HUES6 (cell line): ENCODE results near the gene CD163L1.
"Not testable (repeated sequence)": the region's sequence is repeated elsewhere in the genome, so short reads cannot be mapped to it uniquely, and the experiment has no call there.

Experiments
- H3K27ac ChIP-seq: 2 replicates; pipeline ENCODE4 v1.7.0; 2013; ENCODE audit warnings: low read depth, mild to moderate bottlenecking, low read length, inconsistent platforms
- H3K27me3 ChIP-seq: 2 replicates; pipeline ENCODE4 v1.6.1; 2013; ENCODE audit warnings: low read length; ENCODE audit not compliant: control insufficient read depth, insufficient read depth
- H3K36me3 ChIP-seq: 2 replicates; pipeline ENCODE4 v1.6.1; 2013; ENCODE audit warnings: low read length; ENCODE audit not compliant: control insufficient read depth, insufficient read depth
- H3K4me1 ChIP-seq: 2 replicates; pipeline ENCODE4 v1.6.1; 2013; ENCODE audit warnings: low read length; ENCODE audit not compliant: control insufficient read depth, insufficient read depth
- H3K4me3 ChIP-seq: 2 replicates; pipeline ENCODE4 v1.5.1; 2013; ENCODE audit warnings: low read depth, low read length
- H3K9ac ChIP-seq: one replicate; pipeline ENCODE4 v1.6.1; 2013; ENCODE audit warnings: mild to moderate bottlenecking, low read length
- H3K9me3 ChIP-seq: 2 replicates; pipeline ENCODE4 v1.6.1; 2013; ENCODE audit warnings: low read depth, low read length; ENCODE audit not compliant: control insufficient read depth, insufficient read depth

The CD163L1 gene

GRCh38 chr12:7448099-7448498, 4.1 kb upstream of the CD163L1 start:
- H3K36me3 ChIP-seq, result no peaks in the 10 kb centered on the region
- H3K27me3 ChIP-seq, result no peaks in the 10 kb centered on the region
- H3K9me3 ChIP-seq, result no peaks in the 10 kb centered on the region
- H3K9ac ChIP-seq, result no peak overlapping the region
- no peaks in the 10 kb centered on the region for H3K4me1 ChIP-seq
- no peak overlapping the region for H3K4me3 ChIP-seq
- no peak overlapping the region for H3K27ac ChIP-seq

- Histone ChIP-seq H3K36me3 (no peaks in the 10 kb centered on the region), H3K4me3 (no peak overlapping the region), H3K27ac (no peak overlapping the region), H3K4me1 (no peaks in the 10 kb centered on the region), H3K9me3 (no peaks in the 10 kb centered on the region), H3K27me3 (no peaks in the 10 kb centered on the region), H3K9ac (no peak overlapping the region)
Observed at GRCh38 chr12:7444537-7444936, 584 bp upstream of the CD163L1 start.

GRCh38 chr12:7441216-7441615, 2.7 kb downstream of the CD163L1 start:
- no peaks in the 10 kb centered on the region for H3K36me3 ChIP-seq
- no peaks in the 10 kb centered on the region for H3K9me3 ChIP-seq
- H3K4me1 ChIP-seq, result no peaks in the 10 kb centered on the region
- no peaks in the 10 kb centered on the region; the same call in 1 of the 2 replicates for H3K27me3 ChIP-seq
- no peak overlapping the region for H3K9ac ChIP-seq
- H3K4me3 ChIP-seq, result no peak overlapping the region
- H3K27ac ChIP-seq, result no peak overlapping the region

GRCh38 chr12:7439579-7440505, 4.1 kb downstream of the CD163L1 start:
- Histone ChIP-seq H3K27me3 (no peaks in the 10 kb centered on the region; the same call in 1 of the 2 replicates), H3K4me1 (no peaks in the 10 kb centered on the region), H3K9ac (peak overlapping the region; percentile 58), H3K36me3 (no peaks in the 10 kb centered on the region), H3K4me3 (peak overlapping the region; percentile 52), H3K9me3 (no peaks in the 10 kb centered on the region), H3K27ac (peak overlapping the region; percentile 32; the same call in 1 of the 2 replicates)

GRCh38 chr12:7438291-7438995, 5.5 kb downstream of the CD163L1 start:
- not testable (repeated sequence) for H3K36me3 ChIP-seq, H3K27ac ChIP-seq
- H3K4me3 ChIP-seq, result peak overlapping the region; percentile 41; the same call in 1 of the 2 replicates

GRCh38 chr12:7437494-7437893, 6.5 kb downstream of the CD163L1 start:
- H3K4me3 ChIP-seq, H3K36me3 ChIP-seq, H3K4me1 ChIP-seq, H3K9me3 ChIP-seq, H3K9ac ChIP-seq, H3K27ac ChIP-seq, H3K27me3 ChIP-seq: not testable (repeated sequence)

More at GRCh38 chr12:7438291-7438995, 5.5 kb downstream of the CD163L1 start:
- not testable (repeated sequence) for H3K9me3 ChIP-seq, H3K27me3 ChIP-seq, H3K4me1 ChIP-seq, H3K9ac ChIP-seq

- H3K9me3 ChIP-seq, result no peaks in the 10 kb centered on the region
- no peaks in the 10 kb centered on the region; the same call in 1 of the 2 replicates for H3K27me3 ChIP-seq
- peaks cover 10% of the 10 kb centered on the region for H3K4me1 ChIP-seq
- H3K27ac ChIP-seq, result no peak overlapping the region
- no peak overlapping the region for H3K9ac ChIP-seq
- no peaks in the 10 kb centered on the region for H3K36me3 ChIP-seq
- H3K4me3 ChIP-seq, result no peak overlapping the region
Observed at GRCh38 chr12:7434670-7435069, 9.3 kb downstream of the CD163L1 start.

GRCh38 chr12:7433276-7433822, 10.6 kb downstream of the CD163L1 start:
- Histone ChIP-seq H3K27me3 (no peaks in the 10 kb centered on the region), H3K9me3 (no peaks in the 10 kb centered on the region), H3K27ac (no peak overlapping the region), H3K4me1 (peaks cover 10% of the 10 kb centered on the region), H3K4me3 (no peak overlapping the region), H3K36me3 (no peaks in the 10 kb centered on the region), H3K9ac (no peak overlapping the region)

GRCh38 chr12:7431993-7432685, 11.8 kb downstream of the CD163L1 start:
- Histone ChIP-seq H3K4me1 (peaks cover 10% of the 10 kb centered on the region), H3K9me3 (no peaks in the 10 kb centered on the region), H3K4me3 (no peak overlapping the region), H3K27ac (no peak overlapping the region), H3K27me3 (no peaks in the 10 kb centered on the region), H3K36me3 (no peaks in the 10 kb centered on the region), H3K9ac (no peak overlapping the region)

- Histone ChIP-seq H3K9ac (no peak overlapping the region), H3K27me3 (no peaks in the 10 kb centered on the region), H3K4me3 (no peak overlapping the region), H3K4me1 (peaks cover 8% of the 10 kb centered on the region), H3K36me3 (no peaks in the 10 kb centered on the region), H3K27ac (no peak overlapping the region), H3K9me3 (no peaks in the 10 kb centered on the region)
Observed at GRCh38 chr12:7411343-7411742, 32.6 kb downstream of the CD163L1 start.
